ENCODE results near the gene CWC27.
A peak's percentile ranks its signal among the peaks of the same experiment; 100 is the strongest.
"Not testable (repeated sequence)": the region's sequence is repeated elsewhere in the genome, so short reads cannot be mapped to it uniquely, and the experiment has no call there.

CWC27 gene

DNA sequence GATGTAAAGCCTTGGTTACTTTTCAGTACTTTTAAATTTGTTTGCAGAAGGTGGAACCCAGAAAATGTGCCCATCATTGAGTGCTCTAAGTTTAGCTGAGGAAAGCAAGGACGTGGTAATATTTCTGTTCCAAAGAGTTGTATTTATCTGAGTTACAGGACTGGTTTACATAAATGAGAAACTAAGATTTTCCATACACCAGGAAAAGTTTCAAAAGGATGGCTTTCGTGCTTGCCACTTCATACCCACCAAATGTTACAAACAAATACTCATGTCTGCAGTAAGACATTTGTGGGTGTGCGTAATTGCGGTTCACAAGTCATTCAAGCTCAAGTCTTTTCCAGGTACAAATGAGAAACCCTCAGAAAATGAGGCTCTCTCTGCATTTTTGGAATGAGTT lies 68.1 kb downstream of the CWC27 start:
- DNase-seq (ENCODE audit: low read depth, low spot score) = no peak

DNA sequence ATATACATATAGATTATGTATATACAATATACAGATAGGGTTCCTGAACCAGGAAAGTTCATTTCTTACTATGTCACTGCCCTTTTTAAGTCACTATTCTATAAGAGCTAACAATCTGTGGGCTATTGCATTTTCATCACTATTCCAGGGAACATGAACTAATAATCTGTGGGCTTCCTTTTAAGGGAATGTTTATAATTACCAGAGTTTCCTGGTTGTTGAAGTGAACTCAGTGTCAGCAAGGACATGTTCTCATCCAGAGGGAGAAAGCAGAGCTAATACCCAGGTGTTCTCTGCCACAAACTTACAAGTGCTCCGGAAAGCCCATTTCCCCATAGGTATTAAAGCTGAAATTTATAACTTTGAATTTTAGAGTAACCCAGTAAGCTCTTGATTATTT lies 69.6 kb downstream of the CWC27 start:
- no peak for DNase-seq (ENCODE audit: low read depth, low spot score)

DNA sequence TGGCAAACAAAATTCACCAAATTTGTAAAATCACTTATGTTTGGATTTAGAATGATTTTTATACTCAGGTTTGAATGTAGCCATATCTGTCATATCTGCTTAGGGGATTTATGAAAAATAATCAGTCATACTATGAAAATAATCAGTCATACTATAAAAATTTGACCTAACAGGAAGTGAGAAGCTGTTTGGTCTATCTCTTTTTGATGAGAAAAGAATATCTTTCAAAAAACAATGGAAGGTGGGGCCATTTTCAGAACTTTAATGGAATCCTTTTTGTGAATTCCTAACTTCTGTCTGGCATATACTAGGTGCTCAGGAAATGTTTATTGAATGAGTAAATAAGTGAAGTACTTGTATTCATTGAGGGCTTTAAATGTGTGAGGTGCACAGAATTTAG lies 70.1 kb downstream of the CWC27 start:
- no peak for DNase-seq (ENCODE audit: low read depth, low spot score)

DNA sequence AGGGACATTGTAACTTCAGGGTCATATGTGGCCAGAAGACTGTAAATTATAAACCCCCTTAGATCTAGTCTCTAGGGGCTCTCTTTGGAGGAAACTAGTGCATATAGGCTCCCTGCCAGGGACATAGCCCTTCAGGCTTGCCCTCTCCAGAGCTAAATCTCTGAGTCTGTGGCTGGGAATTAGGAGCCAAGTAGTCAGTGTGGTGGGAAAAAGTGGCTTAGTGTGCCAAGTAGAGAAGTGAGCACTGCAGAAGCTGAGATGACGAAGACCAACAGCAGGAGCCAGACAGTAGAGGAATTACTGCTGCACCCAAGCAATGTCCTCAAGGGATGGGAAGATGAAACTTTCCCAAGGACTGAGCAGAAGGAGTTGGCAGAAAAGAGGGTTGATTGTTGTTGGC lies 71.2 kb downstream of the CWC27 start:
- DNase-seq (ENCODE audit: low read depth, low spot score) = no peak

DNA sequence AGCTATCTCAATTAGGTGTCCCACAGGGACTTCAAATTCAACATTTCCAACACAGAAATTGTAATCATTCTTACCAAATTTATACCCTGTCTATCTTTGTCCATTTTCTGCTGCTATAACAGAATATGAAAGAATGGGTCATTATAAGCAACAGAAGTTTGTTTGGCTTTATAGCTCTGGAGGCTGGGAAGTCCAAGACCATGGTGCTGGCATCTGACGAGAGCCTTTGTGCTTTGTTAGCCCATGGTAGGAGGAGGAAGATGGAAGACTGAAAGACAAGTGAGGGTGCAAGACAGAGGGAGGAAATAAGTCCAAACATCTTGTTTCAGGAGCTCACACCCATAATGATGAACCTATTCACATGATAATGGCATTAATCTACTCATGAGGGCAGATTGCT lies 72.2 kb downstream of the CWC27 start:
- DNase-seq (ENCODE audit: low read depth, low spot score) = no peak

DNA sequence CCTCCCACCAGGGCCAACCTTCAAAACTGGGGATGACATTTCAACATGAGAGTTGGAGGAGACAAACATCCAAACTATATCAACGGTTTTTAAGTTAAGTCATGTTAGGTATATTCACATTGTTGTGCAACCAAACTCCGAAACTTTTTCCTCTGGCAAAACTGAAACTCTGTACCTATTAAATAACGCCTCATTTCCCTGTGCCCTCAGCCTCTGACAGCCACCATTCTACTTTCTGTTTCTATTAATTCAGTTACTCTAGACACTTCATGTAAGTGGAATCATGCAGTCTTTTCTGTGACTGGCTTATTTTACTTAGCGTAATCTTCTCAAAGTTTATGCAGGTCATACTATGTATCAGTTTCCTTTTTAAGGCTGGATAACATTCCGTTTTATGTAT lies 85.0 kb downstream of the CWC27 start:
- DNase-seq (ENCODE audit: low read depth, low spot score) = no peak

DNA sequence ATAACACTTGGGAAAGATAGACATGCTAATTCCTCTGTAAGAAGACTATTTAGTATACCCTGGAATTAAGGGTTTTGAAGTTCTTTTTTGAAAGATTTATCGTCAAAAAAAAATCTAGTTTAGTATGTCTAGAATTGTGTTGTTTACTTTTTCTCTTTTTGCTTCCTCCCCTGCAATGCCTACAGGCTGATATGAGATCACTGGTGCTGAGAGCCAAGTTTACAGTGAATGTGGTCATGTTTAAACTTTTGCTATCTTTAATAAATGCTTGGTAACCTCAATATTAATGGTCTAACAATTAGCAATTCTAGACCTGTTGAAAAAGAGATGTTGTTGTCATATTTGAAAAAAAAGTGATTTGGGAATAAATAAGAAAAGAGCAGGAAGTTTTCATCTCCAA lies 86.1 kb downstream of the CWC27 start:
- DNase-seq (ENCODE audit: low read depth, low spot score) = no peak

DNA sequence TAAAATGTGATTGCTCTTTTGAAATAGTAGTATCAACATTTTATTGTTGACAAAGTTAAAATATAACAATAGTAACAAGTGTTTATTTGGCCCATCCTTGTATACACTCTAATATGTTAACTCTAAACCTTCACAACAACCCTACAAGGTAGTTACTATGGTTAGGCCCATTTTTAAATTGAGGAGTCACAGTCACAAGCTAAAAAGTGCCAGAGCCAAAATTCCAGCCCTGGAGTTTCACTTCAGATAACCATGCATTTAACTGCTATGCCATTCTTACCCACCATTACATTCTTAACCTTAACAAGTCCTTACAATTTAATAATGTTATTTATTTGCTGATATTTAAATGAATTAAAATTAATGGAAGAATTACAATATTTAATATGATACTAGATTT lies 91.2 kb downstream of the CWC27 start:
- no peak for DNase-seq (ENCODE audit: low read depth, low spot score)

DNA sequence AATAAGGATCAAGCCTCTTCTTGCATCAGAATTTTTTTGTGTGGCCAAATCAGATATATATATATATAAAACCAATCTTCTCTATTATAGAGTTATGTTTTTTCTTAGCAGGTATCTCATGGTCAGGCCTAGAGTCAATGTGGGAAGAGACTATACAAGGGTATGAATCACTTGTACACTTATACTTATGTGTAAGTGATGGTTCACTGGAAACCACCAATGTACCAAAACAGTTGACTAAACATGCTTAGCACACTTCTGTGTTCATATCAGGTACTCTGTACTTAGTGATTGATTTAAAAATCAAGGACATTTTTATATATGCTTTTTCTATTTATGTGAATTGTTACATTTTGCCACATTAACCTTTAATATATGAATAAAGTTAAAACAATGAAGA lies 92.6 kb downstream of the CWC27 start:
- no peak for DNase-seq (ENCODE audit: low read depth, low spot score)

DNA sequence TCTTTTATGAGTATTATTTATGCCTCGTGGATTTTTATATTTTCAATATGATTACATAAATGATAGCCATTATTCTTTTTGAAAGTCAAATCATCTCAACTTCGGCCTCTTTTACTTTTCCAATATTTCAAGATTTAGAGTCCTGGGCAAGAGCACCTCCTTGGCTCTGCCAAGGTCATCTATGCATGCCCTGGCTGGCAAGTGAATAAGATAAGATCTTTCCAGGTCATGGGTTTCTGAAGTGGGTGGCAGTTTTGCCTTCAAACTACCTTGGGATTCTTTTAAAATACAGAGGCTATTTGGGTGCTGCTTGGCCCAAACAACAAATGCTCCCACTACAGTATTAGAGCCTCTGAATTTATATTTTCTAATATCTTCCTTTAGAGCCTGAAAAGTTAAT lies 95.4 kb downstream of the CWC27 start:
- no peak for DNase-seq (ENCODE audit: low read depth, low spot score)

DNA sequence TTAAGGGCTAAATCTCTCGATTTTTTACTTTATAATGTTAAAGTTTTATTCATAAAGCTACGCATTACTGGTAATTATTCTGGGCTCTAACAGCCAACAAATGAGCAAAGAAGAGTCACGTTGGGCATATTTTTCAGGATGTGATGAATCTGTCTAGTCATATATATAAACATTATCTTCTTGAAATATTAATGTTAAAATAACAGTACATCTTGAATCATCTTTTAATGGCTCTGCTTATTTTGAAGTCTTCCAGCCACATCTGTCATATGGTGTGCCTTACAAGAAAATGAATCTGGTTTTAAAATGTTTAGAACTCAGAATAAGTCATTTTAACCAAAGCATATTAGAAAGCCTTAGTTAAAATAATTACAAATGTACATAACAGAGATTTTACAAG lies 96.9 kb downstream of the CWC27 start:
- no peak for DNase-seq (ENCODE audit: low read depth, low spot score)

DNA sequence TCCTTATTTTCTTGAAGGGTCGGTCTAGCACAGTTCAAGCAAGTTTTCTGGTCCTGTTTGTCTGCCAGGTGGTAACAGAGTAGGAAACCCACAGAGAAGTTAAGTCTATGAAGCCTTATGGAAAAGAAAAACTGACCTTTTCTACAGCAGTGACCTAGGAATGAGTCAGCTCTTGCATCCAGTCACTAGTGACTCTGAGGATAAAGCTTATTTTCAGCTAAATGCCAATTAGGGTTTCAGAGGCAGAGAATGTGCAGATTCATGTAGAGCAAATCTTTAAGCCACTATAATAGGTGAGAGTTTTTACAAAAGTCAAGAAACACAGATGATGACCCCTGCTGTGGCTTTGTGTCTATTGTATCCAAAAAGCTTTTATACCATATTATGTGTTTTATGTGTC lies 100.7 kb downstream of the CWC27 start:
- peak; percentile 61 for DNase-seq (ENCODE audit: low read depth, low spot score)

DNA sequence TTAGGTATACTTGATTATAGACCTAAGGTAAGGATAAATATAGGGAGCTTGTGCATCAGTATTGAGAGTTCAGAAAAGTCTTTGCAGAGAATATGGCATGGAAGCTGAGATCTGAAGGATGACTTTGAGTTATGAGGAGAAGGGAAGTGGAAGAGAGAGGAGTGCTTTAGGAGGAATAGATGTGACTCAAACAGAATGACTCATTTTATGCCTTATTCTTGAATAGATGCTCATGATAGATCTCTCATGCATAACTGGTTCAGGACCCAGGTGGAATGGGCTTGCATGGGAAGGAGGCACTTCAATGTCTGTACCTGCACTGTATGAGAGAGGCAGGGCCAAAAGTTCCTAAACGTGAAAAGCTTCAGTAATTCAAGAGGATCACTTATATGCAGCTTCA lies 103.3 kb downstream of the CWC27 start:
- peak; percentile 1 for DNase-seq (ENCODE audit: low read depth, low spot score)

DNA sequence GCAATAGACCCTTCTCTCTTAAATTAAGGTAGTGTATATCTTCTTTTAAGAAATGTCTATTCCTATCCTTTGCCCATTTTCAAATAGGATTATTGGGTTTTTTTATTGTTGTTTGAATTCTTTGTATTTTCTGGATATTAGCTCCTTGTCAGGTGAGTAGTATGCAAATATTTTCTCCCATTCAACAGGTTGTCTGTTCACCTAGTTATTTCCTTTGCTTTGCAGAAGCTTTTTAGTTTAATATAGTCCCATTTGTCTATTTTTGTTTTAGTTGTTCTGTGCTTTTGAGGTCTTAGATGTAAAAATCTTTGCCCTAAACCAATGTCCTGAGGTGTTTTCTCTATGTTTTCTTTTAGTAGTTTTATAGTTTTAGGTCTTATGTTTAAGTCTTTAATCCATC lies 104.7 kb downstream of the CWC27 start:
- DNase-seq (ENCODE audit: low read depth, low spot score) = no peak

DNA sequence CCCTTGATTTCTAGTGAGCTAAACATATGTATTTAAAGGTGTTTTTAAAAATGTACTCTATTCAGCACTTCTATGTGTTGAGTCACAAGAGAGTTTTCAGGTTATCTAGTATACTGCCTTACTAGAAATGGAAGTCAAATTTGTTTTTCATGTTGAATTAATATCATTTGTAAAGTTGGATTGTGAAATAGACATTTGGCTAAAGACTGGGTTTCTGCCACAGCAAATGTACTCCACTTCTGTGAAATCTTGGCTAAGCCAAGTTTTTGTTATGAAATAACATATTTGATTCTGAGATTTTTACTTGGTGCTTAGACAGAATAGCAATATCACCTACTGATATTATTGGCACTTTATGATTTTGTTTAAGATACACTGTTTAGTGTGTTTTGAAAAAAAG lies 106.0 kb downstream of the CWC27 start:
- DNase-seq (ENCODE audit: low read depth, low spot score) = no peak

DNA sequence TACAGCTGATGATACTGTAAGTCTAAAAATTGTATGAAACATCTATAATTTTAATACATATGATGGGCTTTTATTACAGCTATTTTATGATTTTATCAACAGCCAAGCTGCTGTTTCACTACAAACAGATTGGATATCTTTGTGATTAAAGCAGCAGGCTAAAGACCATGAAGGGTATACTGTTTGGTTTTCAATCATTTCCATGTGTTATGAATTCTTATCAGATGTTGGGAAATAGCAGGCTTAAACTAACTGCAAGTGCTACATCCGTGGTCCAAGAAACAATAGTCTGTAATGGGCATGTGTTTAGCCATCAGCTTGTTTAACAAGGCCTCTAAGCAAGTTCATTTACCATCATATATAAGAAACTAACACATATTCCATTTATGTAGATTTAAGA lies 107.5 kb downstream of the CWC27 start:
- no peak for DNase-seq (ENCODE audit: low read depth, low spot score)

DNA sequence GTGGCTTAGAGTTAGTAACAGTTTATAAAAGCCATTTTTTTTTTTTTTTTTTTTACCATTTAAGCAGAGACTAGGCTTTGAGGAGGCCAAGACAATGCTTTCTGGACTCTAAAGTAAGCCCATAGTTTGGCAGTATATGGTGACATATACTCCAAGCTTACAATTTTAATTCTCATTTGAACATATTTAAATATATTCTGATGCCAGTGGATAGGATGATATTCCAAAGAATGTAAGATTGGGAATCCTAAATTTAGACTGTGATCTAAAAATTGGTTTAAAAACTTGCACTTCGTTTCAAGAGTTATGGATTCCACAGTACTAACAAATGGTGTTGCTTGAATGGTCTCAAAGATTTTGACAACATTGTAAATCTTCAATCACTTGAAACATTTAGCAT lies 112.1 kb downstream of the CWC27 start:
- no peak for DNase-seq (ENCODE audit: low read depth, low spot score)

DNA sequence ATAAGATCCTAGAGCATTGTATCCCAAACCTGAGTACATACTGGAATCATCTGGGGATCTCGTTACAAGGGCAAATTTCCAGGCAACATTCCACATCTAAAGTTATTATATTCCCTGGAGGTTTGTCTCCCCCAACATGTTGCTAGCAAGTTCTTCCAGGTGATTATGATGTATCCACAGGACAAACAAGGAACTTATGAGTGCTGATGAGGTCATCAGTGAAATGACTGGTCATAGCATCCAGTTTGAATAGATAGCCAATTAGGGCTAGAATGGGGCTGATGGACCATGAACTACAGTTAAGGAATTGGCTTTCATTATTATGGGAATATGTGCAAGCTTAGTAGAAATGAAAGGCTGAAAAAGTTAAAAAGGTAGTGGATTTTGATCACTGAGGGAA lies 115.2 kb downstream of the CWC27 start:
- no peak for DNase-seq (ENCODE audit: low read depth, low spot score)

DNA sequence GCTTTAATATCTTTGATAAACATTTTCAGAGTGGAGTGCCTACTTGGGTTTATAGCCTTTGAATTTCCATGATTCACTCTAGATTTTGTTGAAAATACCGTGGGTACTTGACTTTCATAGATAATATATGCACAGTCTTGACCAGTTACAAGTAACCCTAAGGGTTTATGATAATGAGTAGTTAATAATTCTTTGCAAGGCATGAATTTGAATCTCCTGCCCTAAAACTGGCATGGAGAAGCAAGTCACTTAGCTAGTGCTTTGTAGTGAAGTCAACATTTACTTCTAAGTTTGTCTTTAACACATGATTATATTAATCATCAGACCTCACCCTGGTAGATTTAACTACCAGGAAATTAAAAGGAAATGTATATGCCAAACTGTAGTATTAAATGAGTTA lies 115.8 kb downstream of the CWC27 start:
- DNase-seq (ENCODE audit: low read depth, low spot score) = no peak

DNA sequence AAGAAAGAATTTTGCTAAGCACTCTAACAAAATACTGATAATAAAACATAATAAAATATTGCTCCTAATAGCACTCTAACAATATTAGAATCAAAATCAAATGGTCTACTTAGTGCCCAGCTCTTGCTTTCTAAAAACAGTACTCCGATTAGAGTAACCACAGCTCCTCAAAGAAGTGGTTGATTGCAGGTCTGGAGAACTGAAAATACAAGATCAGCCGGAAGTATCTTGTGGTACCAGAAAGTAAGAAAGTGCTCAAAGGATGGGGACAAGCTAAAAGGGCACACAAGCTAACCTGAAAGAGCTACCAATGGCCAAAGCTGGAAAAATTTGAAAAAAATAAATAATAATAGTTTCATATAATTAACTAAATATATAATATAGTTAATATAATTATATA lies 119.2 kb downstream of the CWC27 start:
- DNase-seq (ENCODE audit: low read depth, low spot score) = no peak

DNA sequence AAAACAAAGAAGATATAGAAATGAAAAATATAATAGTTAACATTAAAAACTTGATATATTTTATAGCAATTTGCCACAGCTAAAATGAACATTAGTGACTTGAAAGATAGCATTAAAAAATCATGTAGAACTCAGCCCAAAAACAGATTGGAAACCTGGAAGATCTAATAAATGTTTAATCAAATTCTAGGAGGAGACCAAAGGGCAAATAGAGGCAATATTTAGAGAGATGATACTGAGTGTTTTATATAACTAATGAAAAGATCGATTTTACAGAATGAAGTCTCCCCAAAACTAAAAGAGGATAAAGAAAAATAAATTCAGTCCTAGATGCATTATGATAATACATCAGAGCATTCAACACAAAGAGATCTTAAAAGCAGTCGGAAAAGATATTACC lies 127.0 kb downstream of the CWC27 start:
- DNase-seq (ENCODE audit: low read depth, low spot score) = no peak

DNA sequence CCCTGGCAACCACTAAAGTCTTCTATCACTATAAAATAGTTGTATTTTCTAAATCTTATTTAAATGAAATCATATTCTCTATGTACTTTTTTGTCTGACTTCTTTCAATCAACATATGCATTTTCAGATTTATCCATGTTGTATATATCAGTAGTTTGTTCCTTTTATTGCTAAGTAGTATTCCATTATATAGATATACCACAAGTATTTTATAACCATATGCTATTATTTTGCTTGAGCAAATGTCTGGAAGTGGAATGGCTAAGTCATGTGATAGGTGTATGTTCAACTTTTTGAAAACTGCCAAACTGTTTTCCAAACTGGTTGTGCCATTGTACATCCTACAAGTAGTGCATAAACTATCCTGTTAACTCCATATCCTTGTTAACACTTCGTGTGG lies 131.1 kb downstream of the CWC27 start:
- no peak for DNase-seq (ENCODE audit: low read depth, low spot score)

DNA sequence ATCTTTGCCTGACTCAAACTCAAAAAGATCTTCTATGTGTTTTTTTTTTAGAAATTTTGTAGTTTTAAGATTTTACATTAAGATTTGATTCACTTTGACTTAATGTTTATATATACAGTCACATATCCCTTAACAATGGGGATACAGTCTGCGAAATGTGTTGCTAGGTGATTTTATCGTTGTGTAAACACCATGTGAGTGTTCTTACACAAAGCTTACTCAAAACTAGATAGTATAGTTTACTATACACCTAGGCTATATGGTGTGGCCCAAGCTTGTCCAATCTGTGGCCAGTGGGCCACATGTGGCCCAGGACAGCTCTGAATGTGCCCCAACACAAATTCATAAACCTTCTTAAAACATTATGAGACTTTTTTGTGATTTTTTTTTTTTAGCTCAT lies 131.9 kb downstream of the CWC27 start:
- no peak for DNase-seq (ENCODE audit: low read depth, low spot score)

DNA sequence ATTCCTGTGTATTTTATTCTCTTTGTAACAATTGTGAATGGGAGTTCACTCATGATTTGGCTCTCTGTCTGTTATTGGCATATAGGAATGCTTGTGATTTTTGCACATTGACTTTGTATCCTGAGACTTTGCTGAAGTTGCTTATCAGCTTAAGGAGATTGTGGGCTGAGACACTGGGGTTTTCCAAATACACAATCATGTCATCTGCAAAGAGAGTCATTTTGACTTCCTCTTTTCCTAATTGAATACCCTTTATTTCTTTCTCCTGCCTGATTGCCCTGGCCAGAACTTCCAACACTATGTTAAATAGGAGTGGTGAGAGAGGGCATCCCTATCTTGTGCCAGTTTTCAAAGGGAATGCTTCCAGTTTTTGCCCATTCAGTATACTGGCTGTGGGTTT lies 138.7 kb downstream of the CWC27 start:
- not testable (repeated sequence) for DNase-seq (ENCODE audit: low read depth, low spot score)

DNA sequence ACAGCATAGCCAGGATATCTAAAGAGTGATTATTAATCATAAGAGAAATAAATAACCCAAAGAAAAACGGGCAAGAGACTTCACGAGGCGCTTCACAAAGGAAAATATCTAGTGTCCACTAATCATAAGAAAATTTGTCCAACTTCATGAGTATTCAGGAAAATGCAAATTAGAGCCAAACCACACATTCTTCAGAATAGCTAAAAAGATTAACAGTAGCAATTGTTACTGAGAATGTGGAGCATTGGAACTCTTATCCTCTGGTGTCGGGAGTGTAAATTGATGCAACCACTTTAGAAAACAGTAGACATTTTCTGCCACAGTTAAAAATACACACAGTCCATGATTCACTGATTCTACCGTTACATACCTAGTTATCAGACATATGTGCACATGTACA lies 145.7 kb downstream of the CWC27 start:
- peak; percentile 76 for DNase-seq (ENCODE audit: low read depth, low spot score)
